Endothelial cell of umbilical vein (primary cell): Measurements from ENCODE around the gene TARDBP.

ENCODE experiments used
- CTCF ChIP-seq, 2 donors: IDR thresholded peaks; 1 replicate in 1 of 2; 2 replicates in 1 of 2; pipeline ENCODE4 v1.5.1; 2011; ENCODE audit warnings: low read length in 2 of 2, mild to moderate bottlenecking in 2 of 2, moderate library complexity in 2 of 2, control low read depth in 1 of 2, inconsistent platforms in 1 of 2, low read depth in 1 of 2; ENCODE audit not compliant: insufficient read depth in 1 of 2; ENCODE audit errors: extremely low read depth in 1 of 2
- JUN ChIP-seq: IDR thresholded peaks from 2 replicates; pipeline ENCODE4 v1.6.1; 2011; ENCODE audit warnings: borderline replicate concordance, low read depth; ENCODE audit not compliant: insufficient read length, insufficient read depth
- POLR2A ChIP-seq: IDR thresholded peaks from 2 replicates; pipeline ENCODE4 v1.6.1; 2012; ENCODE audit warnings: low read depth, mild to moderate bottlenecking, control low read depth, low read length
- POLR2AphosphoS5 ChIP-seq: IDR thresholded peaks from 2 replicates; pipeline ENCODE4 v1.6.1; 2012; ENCODE audit warnings: low read depth, mild to moderate bottlenecking, control low read depth, low read length, moderate library complexity; ENCODE audit not compliant: insufficient read depth

- no peak for TF ChIP-seq CTCF (IDR thresholded peaks at IDR 0.05; ENCODE audit: extremely low read depth in 1 of 2, insufficient read depth in 1 of 2, low read depth in 1 of 2, low read length in 2 of 2)
- TF ChIP-seq POLR2A, result no peak
- TF ChIP-seq POLR2AphosphoS5, result no peak
- TF ChIP-seq JUN, result no peak
Measured at GRCh38 chr1:11028018-11028417, 15.6 kb downstream of the TARDBP start.
